GM21447 (cell line): Measurements from ENCODE around the gene NTF4.
"Not testable (repeated sequence)": the region's sequence is repeated elsewhere in the genome, so short reads cannot be mapped to it uniquely, and the experiment has no call there.

Source experiments
- ATAC-seq: cut with Tn5 transposase; IDR thresholded peaks from one replicate; pipeline ENCODE4 v1.9.1; 2021; ENCODE audit not compliant: unreplicated experiment

The NTF4 gene

DNA sequence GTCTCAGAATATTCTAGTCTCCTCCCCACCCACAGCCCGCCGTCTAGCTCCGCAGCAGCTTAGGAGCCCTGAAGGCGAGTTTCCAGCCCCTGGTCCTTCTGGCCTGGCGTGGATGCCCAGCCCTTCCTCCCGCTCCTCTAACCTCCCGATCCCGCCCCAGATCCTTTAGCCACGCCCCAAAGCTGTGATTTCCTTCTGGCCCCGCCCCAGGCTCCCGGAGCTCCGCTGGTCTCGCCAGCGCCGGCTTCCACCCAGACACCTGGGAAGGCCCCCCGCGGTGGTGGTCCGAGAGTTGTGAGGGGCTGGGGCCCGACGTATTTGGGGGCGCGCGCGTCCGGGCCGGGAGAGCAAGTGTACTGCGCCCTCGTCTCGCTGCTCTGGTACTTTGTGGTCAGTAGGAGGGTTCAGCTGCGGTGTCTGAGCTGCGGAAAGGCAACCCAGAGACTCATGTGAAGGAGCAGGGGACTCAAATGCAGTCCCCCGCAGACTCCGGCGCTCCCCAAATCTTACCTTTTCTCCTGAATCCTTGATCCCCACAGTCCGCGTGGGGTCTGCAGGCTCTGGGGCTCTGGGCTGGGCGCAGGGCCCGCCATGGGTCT is 6.9 kb downstream of the NTF4 start, which contains the start of gene CGB7:
TSS of gene CGB7 (minus strand) at position 114 of the 599 bp plus-strand sequence. CDS start 2,374 bp downstream, outside the sequence.
- ATAC-seq, result no peak

DNA sequence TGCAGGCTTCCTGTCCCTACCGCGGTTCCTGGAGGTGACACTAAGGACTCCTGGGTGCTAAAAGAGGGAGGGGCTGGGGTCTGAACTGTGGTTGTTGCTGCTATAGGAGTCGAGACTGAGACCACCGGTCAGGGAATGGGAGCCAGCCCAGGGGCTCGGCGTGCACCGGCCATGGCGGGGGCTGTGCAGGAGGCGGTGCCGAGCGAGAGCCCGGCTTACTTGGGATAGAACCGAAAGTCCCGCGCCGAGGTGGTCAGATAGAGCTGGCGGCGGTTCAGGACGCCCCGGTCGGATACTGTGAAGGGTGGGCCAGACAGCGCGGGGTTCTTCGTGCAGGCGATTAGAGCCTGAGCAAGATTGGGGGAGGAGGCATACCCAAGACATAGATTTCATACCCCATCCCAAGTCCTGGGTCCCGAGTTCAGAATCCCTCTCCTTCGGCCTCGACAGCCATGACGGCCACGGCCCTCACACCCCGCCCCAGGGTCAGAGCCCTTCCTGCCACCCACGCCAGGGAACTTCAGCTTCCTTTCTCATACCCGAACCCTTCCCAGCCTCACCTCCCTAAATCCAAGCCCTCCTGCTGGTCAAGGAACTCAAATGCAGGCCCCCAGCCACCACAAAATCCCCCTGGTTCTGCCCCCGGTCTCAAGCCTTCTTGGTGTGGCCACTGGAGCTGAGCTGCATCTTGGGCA is 7.6 kb downstream of the NTF4 start:
- ATAC-seq, result not testable (repeated sequence)

DNA sequence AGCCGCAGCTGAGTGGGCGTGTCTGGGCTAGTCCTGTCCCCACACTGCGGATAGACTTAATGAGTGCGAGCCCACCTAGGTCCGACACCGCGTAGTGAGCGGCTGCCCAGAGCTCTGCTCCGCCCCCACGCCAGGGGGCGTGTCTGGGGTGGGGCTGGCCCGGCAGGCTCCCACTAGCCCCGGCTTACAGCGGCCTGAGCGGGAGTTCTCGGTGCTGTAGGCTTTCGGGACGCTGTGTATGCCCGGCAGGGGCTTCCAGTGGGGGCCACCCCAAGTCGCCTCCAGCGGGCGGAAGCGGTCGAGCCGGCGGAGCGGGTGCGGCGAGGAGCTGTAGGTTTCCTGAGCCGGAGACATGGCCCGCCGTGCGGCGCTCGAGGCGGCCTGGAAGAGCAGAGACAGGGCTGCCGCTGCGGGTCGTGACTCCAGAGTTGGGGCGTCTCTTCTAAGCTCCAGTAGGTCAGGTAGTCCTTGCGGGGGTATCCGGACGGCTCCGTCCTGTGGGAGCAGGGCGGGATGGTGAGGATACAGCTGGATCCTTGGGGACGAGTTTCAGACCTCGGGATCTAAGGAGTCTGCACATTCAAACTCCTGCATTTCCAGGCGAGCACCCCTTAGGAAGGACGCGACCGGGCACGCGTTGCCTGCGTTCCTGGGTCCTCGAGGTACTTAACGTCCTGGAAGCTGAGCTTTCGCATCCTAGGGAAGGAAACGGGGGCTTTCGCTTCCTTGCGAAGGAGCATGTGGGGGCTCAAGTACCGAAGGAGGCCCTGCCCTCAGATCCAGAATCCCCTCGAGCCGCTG is 8.3 kb downstream of the NTF4 start:
- no peak for ATAC-seq

DNA sequence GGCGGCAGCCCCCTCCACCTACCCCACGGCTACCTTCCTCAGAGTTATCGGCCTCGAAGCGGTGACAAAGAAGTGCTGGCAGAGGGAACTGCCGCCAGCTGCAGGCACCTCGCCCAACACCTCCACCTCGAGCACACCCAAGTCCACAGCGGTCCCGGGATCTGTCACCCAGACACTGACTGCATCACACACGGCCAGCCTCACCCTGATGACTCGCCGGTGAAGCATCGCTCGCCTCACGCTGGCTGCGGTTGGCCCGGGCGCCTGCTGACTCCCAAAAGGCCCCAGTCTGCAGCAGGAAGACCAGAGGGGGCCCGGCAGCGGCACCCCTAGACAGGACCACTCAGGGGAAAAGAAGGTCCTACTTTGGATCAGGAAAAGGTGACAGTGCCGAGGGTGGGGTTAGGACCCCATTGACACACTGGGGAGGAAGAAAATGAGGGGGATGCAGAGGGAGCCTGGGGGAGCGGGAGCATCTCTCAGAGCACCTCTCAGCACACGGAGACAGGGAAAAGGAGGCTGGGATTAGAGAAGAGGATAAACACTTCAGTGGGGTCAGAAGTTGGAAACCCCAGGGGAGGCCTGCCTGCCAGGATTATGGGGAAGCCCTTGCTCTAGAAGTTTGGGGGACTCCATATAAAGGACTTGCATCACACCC is 14.1 kb downstream of the NTF4 start:
- not testable (repeated sequence) for ATAC-seq

DNA sequence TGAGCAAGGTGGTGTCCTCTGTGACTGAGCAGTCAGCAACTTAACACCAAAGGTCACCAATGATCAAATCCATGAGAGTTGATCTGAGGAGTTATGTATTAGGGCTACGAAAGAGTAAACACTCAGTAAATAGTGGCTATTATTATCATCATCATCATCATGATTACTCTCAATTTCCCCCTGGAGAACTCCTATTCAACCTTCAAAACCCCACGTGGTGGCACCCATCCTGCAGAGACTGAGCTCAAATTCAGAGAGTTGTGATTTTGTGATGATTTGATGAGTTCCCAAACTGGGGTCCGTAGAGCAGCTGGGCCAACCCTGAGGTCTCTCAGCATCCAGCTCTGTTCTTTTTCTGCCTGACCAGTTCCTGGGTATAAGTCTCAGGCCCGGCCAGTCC is 14.8 kb downstream of the NTF4 start:
- ATAC-seq, result not testable (repeated sequence)

DNA sequence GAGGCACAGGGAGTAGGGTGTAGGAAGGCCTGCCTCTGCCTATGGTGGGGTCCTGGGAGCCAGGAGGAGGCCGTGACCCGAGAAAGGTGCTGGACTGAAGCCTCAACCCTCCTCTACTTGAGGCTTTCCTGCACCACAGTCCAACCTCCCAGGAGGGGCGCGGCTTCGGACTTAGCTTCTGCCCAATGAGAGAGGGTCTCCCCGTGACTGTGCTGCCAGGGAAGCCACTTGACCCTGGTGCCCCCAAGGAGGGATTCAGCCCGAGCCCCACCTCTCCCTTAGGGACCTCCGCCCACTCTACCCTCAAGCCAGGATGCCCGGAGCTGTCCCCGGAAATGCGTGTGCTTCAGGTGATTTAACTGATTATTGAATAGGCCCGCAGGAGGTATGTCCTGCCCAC is 15.6 kb downstream of the NTF4 start, which contains the start of gene CGB8:
TSS of gene CGB8 (minus strand) at position 101 of the 400 bp plus-strand sequence. CDS start 372 bp downstream, outside the sequence.
- ATAC-seq, result not testable (repeated sequence)

DNA sequence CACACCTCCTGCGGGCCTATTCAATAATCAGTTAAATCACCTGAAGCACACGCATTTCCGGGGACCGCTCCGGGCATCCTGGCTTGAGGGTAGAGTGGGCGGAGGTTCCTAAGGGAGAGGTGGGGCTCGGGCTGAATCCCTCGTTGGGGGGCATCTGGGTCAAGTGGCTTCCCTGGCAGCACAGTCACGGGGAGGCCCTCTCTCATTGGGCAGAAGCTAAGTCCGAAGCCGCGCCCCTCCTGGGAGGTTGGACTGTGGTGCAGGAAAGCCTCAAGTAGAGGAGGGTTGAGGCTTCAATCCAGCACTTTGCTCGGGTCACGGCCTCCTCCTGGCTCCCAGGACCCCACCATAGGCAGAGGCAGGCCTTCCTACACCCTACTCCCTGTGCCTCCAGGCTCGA is 21.1 kb downstream of the NTF4 start, which contains the start of gene CGB5:
TSS of gene CGB5 (plus strand) at position 301 of the 400 bp plus-strand sequence. CDS start 362 bp downstream, outside the sequence.
- not testable (repeated sequence) for ATAC-seq

DNA sequence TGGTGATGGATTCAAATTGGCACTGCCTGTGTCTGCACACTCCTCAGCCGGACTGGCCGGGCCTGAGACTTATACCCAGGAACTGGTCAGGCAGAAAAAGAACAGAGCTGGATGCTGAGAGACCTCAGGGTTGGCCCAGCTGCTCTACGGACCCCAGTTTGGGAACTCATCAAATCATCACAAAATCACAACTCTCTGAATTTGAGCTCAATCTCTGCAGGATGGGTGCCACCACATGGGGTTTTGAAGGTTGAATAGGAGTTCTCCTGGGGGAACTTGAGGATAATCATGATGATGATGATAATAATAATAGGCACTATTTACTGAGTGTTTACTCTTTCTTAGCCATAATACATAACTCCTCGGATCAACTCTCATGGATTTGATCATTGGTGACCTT is 22.0 kb downstream of the NTF4 start:
- ATAC-seq, result not testable (repeated sequence)

DNA sequence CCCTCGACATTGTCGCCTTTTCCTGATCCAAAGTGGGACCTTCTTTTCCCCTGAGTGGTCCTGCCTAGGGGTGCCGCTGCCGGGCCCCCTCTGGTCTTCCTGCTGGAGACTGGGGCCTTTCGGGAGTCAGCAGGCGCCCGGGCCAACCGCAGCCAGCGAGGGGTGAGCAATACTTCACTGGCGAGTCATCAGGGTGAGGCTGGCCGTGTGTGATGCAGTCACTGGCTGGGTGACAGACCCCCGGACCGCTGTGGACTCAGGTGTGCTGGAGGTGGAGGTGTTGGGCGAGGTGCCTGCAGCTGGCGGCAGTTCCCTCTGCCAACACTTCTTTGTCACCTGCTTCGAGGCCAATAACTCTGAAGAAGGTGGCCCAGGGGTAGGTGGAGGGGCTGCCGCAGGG is 22.4 kb downstream of the NTF4 start:
- ATAC-seq, result no peak

DNA sequence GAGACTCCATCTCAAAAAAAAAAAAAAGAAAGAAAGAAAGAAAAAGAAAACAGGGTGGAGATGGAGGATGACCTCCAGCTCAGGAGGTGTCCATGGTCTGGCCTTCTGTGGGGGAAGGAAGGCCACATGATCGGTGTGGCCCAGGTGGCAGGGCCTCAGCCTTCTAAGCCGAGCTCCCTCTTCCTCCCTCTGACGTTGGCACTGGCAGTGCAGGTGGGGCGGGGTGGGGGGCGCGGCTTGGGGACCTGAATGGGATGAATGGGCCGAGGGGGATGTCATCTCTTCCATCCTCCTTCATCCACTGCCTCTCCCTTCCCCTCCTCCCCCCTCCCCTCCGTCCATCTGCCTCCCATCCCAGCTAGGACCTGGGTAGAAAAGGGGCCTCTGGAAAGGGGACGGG is 24.9 kb downstream of the NTF4 start:
- not testable (repeated sequence) for ATAC-seq

DNA sequence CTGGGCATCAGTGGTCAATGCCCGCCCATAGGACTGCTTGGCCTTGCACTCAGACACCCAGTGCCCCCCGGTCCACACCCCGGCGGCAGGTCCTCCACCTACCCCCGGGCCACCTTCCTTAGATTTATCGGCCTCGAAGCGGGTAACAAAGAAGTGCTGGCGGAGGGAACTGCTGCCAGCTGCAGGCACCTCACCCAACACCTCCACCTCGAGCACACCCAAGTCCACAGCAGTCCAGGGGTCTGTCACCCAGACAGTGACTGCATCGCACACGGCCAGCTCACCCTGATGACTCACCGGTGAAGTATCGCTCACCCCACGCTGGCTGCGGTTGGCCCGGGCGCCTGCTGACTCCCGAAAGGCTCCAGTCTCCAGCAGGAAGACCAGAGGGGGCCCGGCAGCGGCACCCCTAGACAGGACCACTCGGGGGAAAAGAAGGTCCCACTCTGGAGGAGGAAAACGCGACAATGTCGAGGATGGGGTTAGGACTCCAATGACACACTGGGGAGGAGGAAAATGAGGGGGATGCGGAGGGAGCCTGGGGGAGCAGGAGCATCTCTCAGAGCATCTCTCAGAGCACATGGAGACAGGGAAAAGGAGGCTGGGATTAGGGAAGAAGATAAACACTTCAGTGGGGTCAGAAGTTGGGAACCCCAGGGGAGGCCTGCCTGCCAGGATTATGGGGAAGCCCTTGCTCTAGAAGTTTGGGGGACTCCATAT is 25.9 kb downstream of the NTF4 start:
- ATAC-seq, result not testable (repeated sequence)

DNA sequence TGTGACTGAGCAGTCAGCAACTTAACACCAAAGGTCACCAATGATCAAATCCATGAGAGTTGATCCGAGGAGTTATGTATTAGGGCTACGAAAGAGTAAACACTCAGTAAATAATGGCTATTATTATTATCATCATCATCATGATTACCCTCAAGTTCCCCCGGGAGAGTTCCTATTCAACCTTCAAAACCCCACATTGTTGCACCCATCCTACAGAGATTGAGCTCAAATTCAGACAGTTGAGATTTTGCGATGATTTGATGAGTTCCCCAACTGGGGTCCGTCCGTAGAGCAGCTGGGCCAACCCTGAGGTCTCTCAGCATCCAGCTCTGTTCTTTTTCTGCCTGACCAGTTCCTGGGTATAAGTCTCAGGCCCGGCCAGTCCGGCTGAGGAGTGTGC is 26.5 kb downstream of the NTF4 start:
- ATAC-seq, result not testable (repeated sequence)

DNA sequence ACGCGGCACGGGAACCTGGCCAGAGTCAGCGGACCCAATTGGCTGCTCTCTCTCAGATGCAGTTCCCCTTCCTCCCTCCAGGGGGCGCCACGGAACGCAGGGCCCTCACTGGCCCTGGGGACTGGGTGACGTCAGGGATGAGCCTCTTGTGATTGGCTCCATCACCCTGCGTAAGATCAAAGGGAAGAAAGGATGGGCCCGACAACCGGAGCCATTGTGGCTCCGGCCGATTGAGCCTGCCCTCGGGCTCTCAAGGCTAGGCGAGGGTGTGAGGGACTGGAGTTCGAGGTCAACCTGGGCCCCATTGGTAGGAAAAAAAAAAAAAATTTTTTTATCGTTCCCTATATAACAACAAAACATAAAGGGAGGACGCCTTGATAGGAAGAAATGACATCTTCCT is 27.8 kb downstream of the NTF4 start, which contains the start of gene CGB1:
TSS of gene CGB1 (minus strand) at position 81 of the 400 bp plus-strand sequence. CDS start 184 bp downstream, outside the sequence.
- ATAC-seq, result not testable (repeated sequence)

DNA sequence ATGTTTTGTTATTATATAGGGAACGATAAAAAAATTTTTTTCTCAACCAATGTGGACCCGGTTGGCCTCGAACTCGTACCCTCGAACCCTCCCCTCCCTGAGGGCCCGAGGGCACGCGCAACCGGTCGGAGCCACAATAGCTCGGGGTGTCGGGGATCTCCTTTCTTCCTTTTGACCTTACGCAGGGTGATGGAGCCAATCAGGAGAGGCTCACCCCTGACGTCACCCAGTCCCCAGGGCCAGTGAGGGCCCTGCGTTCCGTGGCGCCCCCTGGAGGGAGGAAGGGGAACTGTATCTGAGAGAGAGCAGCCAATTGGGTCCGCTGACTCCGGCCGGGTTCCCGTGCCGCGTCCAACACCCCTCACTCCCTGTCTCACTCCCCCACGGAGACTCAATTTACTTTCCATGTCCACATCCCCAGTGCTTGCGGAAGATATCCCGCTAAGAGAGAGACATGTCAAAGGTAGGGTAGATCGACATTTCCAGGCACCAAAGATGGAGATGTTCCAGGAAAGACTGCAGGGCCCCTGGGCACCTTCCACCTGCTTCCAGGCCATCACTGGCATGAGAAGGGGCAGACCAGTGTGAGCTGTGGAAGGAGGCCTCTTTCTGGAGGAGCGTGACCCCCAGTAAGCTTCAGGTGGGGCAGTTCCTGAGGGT is 32.8 kb downstream of the NTF4 start, which contains the start of gene CGB2:
TSS of gene CGB2 (plus strand) at position 249 of the 660 bp plus-strand sequence. CDS start at position 455, 206 bp downstream.
- not testable (repeated sequence) for ATAC-seq

DNA sequence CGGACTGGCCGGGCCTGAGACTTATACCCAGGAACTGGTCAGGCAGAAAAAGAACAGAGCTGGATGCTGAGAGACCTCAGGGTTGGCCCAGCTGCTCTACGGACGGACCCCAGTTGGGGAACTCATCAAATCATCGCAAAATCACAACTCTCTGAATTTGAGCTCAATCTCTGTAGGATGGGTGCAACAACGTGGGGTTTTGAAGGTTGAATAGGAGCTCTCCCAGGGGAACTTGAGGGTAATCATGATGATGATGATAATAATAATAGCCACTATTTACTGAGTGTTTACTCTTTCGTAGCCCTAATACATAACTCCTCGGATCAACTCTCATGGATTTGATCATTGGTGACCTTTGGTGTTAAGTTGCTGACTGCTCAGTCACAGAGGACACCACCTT is 34.3 kb downstream of the NTF4 start:
- not testable (repeated sequence) for ATAC-seq

DNA sequence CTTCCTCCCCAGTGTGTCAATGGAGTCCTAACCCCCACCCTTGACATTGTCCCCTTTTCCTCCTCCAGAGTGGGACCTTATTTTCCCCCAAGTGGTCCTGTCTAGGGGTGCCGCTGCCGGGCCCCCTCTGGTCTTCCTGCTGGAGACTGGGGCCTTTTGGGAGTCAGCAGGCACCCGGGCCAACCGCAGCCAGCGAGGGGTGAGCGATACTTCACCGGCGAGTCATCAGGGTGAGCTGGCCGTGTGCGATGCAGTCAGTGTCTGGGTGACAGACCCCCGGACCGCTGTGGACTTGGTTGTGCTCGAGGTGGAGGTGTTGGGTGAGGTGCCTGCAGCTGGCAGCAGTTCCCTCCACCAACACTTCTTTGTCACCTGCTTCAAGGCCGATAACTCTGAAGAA is 34.9 kb downstream of the NTF4 start:
- not testable (repeated sequence) for ATAC-seq

DNA sequence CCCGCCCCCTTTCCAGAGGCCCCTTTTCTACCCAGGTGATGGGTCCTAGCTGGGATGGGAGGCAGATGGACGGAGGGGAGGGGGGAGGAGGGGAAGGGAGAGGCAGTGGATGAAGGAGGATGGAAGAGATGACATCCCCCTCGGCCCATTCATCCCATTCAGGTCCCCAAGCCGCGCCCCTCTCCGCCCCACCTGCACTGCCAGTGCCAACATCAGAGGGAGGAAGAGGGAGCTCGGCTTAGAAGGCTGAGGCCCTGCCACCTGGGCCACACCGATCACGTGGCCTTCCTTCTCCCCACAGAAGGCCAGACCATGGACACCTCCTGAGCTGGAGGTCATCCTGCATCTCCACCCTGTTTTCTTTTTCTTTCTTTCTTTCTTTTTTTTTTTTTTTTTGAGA is 35.9 kb downstream of the NTF4 start:
- ATAC-seq, result not testable (repeated sequence)

DNA sequence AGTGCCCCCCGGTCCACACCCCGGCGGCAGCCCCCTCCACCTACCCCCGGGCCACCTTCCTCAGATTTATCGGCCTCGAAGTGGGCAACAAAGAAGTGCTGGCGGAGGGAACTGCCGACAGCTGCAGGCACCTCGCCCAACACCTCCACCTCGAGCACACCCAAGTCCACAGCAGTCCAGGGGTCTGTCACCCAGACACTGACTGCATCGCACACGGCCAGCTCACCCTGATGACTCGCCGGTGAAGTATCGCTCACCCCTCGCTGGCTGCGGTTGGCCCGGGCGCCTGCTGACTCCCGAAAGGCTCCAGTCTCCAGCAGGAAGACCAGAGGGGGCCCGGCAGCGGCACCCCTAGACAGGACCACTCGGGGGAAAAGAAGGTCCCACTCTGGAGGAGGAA is 39.0 kb downstream of the NTF4 start:
- ATAC-seq, result not testable (repeated sequence)

DNA sequence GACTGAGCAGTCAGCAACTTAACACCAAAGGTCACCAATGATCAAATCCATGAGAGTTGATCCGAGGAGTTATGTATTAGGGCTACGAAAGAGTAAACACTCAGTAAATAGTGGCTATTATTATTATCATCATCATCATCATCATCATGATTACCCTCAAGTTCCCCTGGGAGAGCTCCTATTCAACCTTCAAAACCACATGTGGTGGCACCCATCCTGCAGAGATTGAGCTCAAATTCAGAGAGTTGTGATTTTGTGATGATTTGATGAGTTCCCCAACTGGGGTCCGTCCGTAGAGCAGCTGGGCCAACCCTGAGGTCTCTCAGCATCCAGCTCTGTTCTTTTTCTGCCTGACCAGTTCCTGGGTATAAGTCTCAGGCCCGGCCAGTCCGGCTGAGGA is 39.5 kb downstream of the NTF4 start:
- not testable (repeated sequence) for ATAC-seq
